ENCODE results near the gene BMP8B. TPM values are rescaled to one million over a fixed set of nuclear protein-coding genes. Genes with fewer than 3 reads are reported as not detected.
A peak's percentile ranks its signal among the peaks of the same experiment; 100 is the strongest.

Gene BMP8B
- total RNA-seq, 2 experiments from 2014 or later = 0.06 TPM; not detected in 1

DNA sequence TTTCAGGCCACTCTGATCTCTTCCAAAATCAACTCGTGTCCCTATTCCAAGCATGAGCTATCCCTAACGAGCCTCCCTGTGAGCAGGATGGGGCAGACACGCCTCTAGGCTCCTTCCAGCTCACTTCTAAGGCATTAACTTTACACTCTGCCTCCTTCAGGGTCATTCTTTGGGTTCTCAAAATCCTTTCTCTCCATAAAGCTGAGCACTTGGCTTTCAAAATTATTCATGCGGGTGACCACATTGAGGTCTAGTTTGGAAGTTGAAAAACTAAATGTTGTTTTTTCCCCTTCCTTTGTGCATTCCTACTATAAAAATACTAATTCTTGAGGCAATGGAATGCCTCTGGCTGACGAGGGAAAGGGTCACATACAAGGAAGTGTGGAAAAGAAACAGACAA lies 33.5 kb upstream of the BMP8B start:
- Histone ChIP-seq H3K27me3 (ENCODE audit: control insufficient read depth in 1 of 2, insufficient read depth in 2 of 2, low read length in 2 of 2) (peaks cover 0 to 6% of the 10 kb centered on the region in 2 experiments), H3K27ac (ENCODE audit: low read depth in 1 of 2, low read length in 2 of 2) (no peak overlapping the region), H3K9me3 (ENCODE audit: control insufficient read depth in 1 of 2, insufficient read depth in 1 of 2, low read length in 2 of 2) (no peaks in the 10 kb centered on the region), H3K4me1 (ENCODE audit: insufficient read depth, low read length) (peaks cover 11% of the 10 kb centered on the region), H3K4me3 (ENCODE audit: low read length) (no peak overlapping the region), H3K36me3 (ENCODE audit: insufficient read depth, low read length) (no peaks in the 10 kb centered on the region)
- ATAC-seq (ENCODE audit: poor library complexity) = no peak
- POLR2A ChIA-PET = no interaction called here
- CTCF ChIA-PET = no interaction called here
- Mint-ChIP-seq H3K27ac (no peak overlapping the region), H3K27me3 (peaks cover 17% of the 10 kb centered on the region), H3K4me1 (ENCODE audit: low read depth) (peaks cover 5% of the 10 kb centered on the region), H3K4me3 (no peak overlapping the region), H3K36me3 (ENCODE audit: low read depth) (no peaks in the 10 kb centered on the region), H3K9me3 (no peaks in the 10 kb centered on the region)
- TF ChIP-seq, protein P1, sequence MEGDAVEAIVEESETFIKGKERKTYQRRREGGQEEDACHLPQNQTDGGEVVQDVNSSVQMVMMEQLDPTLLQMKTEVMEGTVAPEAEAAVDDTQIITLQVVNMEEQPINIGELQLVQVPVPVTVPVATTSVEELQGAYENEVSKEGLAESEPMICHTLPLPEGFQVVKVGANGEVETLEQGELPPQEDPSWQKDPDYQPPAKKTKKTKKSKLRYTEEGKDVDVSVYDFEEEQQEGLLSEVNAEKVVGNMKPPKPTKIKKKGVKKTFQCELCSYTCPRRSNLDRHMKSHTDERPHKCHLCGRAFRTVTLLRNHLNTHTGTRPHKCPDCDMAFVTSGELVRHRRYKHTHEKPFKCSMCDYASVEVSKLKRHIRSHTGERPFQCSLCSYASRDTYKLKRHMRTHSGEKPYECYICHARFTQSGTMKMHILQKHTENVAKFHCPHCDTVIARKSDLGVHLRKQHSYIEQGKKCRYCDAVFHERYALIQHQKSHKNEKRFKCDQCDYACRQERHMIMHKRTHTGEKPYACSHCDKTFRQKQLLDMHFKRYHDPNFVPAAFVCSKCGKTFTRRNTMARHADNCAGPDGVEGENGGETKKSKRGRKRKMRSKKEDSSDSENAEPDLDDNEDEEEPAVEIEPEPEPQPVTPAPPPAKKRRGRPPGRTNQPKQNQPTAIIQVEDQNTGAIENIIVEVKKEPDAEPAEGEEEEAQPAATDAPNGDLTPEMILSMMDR (IDR thresholded peaks at IDR 0.05) = no peak
- DNase-seq = no peak
- intact Hi-C loops (cut with DNase I, micrococcal nuclease) = no loop called here

DNA sequence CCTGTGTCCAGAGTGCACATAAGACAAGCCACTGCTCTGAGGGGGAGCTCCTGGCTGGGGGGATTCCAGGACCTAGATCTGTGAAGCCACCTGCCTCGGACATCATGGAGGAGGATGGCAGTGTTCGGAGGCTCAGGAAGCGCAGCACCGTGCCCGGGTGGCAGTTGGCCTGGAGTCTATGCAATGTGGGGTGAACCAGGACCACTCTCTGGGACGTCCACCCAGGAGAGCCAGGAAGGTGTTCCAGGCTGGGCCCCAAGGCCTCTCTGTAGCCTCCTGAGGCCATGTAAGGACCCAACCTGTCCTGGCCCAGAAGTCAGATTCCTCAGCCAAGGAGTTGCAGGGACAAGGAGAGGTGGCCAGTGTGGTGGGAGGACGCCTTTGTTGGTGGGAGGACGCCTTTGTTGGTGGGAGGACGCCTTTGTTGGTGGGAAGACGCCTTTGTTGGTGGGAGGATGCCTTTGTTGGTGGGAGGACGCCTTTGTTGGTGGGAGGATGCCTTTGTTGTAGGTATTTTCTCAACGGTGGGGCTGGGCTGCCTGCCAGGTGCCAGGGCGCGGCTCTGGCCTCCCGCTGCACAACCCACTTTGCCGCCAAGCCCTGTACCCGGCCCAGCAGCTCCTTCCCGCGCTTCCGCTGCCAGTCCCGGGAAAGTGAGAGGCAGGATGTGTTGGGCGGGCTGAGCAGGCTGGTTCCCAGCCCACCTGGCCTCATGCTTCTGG lies 30.6 kb upstream of the BMP8B start:
- peaks cover 19% of the 10 kb centered on the region for H3K27me3 Mint-ChIP-seq
- POLR2A ChIA-PET = interaction anchor here (1.2 kb wide), 1 partner anchor 64 kb away, joined by 3 read pairs; the partner anchor contains the start of gene TRIT1
- peaks cover 9% of the 10 kb centered on the region for H3K4me1 Mint-ChIP-seq (ENCODE audit: low read depth)
- H3K36me3 Mint-ChIP-seq (ENCODE audit: low read depth) = no peaks in the 10 kb centered on the region
- Histone ChIP-seq H3K4me1 (ENCODE audit: insufficient read depth, low read length) (peaks cover 15% of the 10 kb centered on the region), H3K9me3 (ENCODE audit: control insufficient read depth in 1 of 2, insufficient read depth in 1 of 2, low read length in 2 of 2) (no peaks in the 10 kb centered on the region), H3K27me3 (ENCODE audit: control insufficient read depth in 1 of 2, insufficient read depth in 2 of 2, low read length in 2 of 2) (peaks cover 0 to 6% of the 10 kb centered on the region in 2 experiments), H3K4me3 (ENCODE audit: low read length) (no peak overlapping the region), H3K36me3 (ENCODE audit: insufficient read depth, low read length) (no peaks in the 10 kb centered on the region), H3K27ac (ENCODE audit: low read depth in 1 of 2, low read length in 2 of 2) (no peak overlapping the region)
- TF ChIP-seq, protein P1 (IDR thresholded peaks at IDR 0.05) = no peak
- CTCF ChIA-PET = interaction anchor here (5.1 kb wide), 1 partner anchor 83 kb away, joined by 38 read pairs; the partner anchor contains the start of gene MYCL
- no peak overlapping the region for H3K4me3 Mint-ChIP-seq
- no peak for DNase-seq
- intact Hi-C loops (cut with DNase I, micrococcal nuclease) = no loop called here
- ATAC-seq (ENCODE audit: poor library complexity) = no peak
- no peak overlapping the region for H3K27ac Mint-ChIP-seq
- no peaks in the 10 kb centered on the region for H3K9me3 Mint-ChIP-seq

DNA sequence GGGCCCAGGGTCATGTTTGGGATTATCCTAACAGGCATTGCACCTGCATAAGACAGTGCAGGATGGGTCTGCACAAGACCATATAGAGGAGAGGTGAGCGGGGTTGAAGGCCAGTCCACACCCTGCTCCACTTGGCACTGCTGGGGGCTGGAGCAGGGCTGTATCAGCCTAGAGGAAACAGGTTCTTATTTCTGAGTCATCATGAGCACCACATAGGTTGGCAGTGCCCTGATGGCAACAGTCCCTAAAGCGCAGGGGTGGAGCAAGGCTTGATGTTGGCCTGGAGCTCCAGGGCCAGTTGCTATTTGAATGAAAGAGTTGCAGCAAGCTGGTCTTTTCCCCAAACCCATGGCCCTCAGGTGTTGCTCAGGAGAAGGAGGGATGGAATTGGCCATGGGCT lies 29.8 kb upstream of the BMP8B start:
- H3K27ac Mint-ChIP-seq = no peak overlapping the region
- ChIA-PET CTCF (interaction anchor here (5.1 kb wide), 1 partner anchor 84 kb away, joined by 38 read pairs; the partner anchor contains the start of gene MYCL), POLR2A (interaction anchor here (1.4 kb wide), 1 partner anchor 83 kb away, joined by 4 read pairs; the partner anchor contains the start of gene MYCL)
- intact Hi-C loops (cut with DNase I, micrococcal nuclease) = no loop called here
- TF ChIP-seq, protein P1 (IDR thresholded peaks at IDR 0.05) = no peak
- no peak overlapping the region for H3K4me3 ChIP-seq (ENCODE audit: low read length)
- H3K27ac ChIP-seq (ENCODE audit: low read depth in 1 of 2, low read length in 2 of 2) = no peak overlapping the region
- H3K9me3 ChIP-seq (ENCODE audit: control insufficient read depth in 1 of 2, insufficient read depth in 1 of 2, low read length in 2 of 2) = no peaks in the 10 kb centered on the region
- peaks cover 0 to 6% of the 10 kb centered on the region in 2 experiments for H3K27me3 ChIP-seq (ENCODE audit: control insufficient read depth in 1 of 2, insufficient read depth in 2 of 2, low read length in 2 of 2)
- H3K9me3 Mint-ChIP-seq = no peaks in the 10 kb centered on the region
- H3K4me1 ChIP-seq (ENCODE audit: insufficient read depth, low read length) = peaks cover 15% of the 10 kb centered on the region
- H3K36me3 Mint-ChIP-seq (ENCODE audit: low read depth) = no peaks in the 10 kb centered on the region
- peaks cover 9% of the 10 kb centered on the region for H3K4me1 Mint-ChIP-seq (ENCODE audit: low read depth)
- peak in 1 of 14 experiments; percentile 13 for DNase-seq
- H3K4me3 Mint-ChIP-seq = no peak overlapping the region
- no peak for ATAC-seq (ENCODE audit: poor library complexity)
- no peaks in the 10 kb centered on the region for H3K36me3 ChIP-seq (ENCODE audit: insufficient read depth, low read length)
- peaks cover 15% of the 10 kb centered on the region for H3K27me3 Mint-ChIP-seq

Measured in CD4-positive, alpha-beta T cell (primary cell).